HG03575 (cell line): Measurements from ENCODE around the gene NAPG.
"Not testable (repeated sequence)": the region's sequence is repeated elsewhere in the genome, so short reads cannot be mapped to it uniquely, and the experiment has no call there.

ENCODE experiments used
- ATAC-seq: cut with Tn5 transposase; IDR thresholded peaks from one replicate; pipeline ENCODE4 v1.9.1; 2021; ENCODE audit not compliant: unreplicated experiment, insufficient number of reproducible peaks, low FRiP score; ENCODE audit errors: extremely low read depth

The NAPG gene

GRCh38 chr18:10570622-10571021, 44.8 kb downstream of the NAPG start:
- ATAC-seq: no peak

GRCh38 chr18:10571537-10571936, 45.7 kb downstream of the NAPG start:
- ATAC-seq: no peak

DNA sequence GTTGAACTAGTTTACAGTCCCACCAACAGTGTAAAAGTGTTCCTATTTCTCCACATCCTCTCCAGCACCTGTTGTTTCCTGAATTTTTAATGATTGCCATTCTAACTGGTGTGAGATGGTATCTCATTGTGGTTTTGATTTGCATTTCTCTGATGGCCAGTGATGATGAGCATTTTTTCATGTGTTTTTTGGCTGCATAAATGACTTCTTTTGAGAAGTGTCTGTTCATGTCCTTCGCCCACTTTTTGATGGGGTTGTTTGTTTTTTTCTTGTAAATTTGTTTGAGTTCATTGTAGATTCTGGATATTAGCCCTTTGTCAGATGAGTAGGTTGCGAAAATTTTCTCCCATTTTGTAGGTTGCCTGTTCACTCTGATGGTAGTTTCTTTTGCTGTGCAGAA, 47.4 kb downstream of the NAPG start:
- not testable (repeated sequence) for ATAC-seq

- ATAC-seq: not testable (repeated sequence)
These were observed 48.6 kb downstream of the NAPG start for GRCh38 chr18:10574412-10574811.

DNA sequence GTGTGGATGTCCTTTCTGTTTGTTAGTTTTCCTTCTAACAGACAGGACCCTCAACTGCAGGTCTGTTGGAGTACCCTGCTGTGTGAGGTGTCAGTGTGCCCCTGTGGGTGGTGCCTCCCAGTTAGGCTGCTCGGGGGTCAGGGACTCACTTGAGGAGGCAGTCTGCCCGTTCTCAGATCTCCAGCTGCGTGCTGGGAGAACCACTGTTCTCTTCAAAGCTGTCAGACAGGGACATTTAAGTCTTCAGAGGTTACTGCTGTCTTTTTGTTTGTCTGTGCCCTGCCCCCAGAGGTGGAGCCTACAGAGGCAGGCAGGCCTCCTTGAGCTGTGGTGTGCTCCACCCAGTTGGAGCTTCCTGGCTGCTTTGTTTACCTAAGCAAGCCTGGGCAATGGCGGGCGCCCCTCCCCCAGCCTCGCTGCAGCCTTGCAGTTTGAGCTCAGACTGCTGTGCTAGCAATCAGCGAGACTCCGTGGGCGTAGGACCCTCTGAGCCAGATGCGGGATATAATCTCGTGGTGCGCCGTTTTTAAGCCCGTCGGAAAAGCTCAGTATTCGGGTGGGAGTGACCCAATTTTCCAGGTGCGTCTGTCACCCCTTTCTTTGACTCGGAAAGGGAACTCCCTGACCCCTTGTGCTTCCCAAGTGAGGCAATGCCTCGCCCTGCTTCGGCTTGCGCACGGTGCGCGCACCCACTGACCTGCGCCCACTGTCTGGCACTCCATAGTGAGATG, 52.2 kb downstream of the NAPG start:
- not testable (repeated sequence) for ATAC-seq

DNA sequence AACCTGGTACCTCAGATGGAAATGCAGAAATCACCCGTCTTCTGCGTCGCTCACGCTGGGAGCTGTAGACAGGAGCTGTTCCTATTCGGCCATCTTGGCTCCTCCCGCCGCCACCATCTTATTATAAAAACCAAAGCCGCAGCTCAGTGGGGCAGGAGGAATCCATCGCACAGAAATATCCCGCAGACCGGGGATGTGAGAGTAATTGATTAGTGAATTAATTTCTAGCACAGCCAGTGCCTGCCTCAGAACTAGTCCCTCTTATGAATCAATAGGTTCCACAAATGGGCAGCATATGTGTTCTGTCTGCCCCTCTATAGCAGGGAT, 52.7 kb downstream of the NAPG start:
- ATAC-seq: not testable (repeated sequence)

- no peak for ATAC-seq
These were observed 53.4 kb downstream of the NAPG start for GRCh38 chr18:10579079-10579867.

DNA sequence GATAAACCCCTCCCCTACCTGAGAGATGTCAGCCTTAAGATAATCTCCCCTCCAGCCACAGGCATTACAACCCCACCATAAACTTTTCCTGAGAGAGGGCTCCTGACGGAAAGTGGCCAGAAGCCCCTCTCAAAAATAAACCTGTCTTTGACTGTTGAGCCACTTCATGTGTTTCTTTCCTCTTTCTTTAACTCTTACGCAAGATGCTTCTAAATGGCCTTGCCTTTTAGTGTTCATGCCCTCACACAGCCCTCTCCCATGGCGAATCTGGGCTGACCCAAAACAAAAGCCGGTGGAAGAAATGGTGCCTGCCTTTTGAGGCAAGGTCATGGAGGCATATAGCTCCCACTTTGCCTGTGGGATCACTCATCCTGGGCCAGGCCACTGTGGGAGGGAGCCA, 54.4 kb downstream of the NAPG start:
- no peak for ATAC-seq

DNA sequence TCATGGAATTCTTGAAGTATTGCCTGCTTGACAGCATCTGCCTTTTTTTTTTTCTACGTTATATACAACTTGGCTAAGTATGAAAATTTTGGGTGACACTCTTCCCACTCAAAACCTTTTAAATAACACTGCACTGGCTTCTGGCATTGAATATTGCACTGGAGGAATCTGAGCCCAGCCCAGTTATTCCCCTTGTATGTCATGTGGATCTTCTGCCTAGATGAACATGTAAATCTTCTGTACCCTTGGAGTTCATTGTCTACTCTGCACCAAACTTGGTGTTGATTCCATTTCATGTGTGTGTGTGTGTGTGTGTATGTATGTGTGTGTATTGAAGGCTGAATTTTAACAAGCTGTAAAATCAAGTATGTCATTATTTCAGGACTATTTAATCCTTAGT, 59.4 kb downstream of the NAPG start:
- ATAC-seq: no peak

GRCh38 chr18:10588975-10589374, 63.1 kb downstream of the NAPG start:
- ATAC-seq: no peak

DNA sequence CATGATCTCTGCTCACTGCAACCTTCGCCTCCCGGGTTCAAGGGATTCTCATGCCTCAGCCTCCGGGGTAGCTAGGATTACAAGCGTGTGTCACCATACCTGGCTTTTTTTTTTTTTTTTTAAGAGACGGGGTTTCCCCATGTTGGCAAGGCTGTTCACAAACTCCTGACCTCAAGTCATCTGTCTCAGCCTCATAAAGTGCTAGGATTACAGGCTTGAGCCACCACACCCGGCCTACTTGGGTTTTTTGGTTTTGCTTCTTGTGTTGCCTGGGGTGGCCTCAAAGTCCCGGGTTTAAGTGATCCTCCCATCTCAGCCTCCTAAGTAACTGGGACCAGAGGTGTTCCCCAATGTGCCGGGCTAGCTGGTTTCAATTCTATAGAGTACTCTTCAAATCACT, 64.6 kb downstream of the NAPG start:
- ATAC-seq: no peak

DNA sequence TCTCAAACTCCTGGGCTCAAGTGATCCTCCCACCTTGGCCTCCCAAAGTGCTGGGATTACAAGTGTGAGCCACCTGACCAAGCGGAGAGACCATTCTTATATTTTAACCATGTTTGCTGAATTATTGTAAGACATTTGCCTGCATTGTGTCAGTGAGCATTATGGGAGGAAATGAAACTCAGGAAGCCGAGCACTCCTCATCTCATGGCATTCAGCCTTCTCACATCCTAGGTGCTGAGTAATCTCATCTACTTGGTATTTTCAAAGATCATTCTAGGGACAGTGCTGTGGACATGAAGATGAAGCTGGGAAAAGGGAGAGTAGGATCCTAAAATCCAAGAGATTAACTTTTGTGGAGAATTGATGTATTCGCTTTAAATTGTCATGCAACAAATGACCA, 66.1 kb downstream of the NAPG start:
- no peak for ATAC-seq

DNA sequence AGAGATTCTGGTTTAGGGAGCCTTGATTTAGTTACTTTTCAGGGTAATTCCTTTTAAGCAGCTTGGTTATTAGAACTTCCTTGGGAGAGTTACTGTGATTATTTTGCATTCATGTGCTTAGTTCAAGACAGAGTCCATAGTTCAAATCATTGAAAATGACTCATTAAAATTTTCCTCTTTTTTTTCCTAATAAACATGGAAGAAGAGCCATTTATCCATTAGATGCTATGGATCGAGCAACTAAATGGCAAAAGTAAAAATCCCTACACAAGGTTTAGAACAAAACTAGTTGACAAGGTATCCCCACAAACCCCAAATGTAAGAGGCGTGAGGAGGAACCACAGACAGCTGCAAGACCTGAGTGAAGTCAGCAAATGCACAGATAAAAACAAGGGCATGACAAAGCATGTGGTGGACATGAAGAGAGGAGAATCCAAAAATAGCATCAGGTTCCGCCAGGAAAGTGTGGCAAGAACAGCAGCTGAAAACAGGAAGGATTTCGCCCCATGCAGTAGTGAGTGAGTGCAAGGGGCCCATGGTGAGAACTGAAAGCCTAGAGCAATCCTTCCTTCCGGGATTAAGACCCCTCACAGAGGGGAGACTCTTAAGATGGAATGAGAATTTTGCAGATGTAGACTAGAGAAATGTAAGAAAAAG, 67.7 kb downstream of the NAPG start:
- not testable (repeated sequence) for ATAC-seq

- ATAC-seq: not testable (repeated sequence)
These were observed 70.1 kb downstream of the NAPG start for GRCh38 chr18:10595917-10596316.

DNA sequence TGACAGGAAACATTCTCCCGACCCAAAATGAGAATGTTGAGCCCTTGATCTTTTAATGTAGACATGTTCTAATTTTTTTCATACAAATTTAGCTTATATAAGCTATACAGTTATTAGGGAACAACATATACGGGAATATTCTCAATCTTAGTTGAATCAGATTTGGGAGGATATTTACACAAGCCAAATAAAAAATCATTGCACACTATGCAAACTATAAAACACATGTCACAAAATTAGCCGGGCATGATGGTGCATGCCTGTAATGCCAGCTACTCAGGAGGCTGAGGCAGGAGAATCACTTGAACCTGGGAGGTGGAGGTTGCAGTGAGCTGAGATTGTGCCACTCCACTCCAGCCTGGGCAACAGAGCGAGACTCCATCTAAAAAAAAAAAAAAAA, 71.9 kb downstream of the NAPG start:
- ATAC-seq: not testable (repeated sequence)

- ATAC-seq: not testable (repeated sequence)
These were observed 74.9 kb downstream of the NAPG start for GRCh38 chr18:10600701-10601100.
